Neural progenitor cell (in vitro differentiated cells): Measurements from ENCODE around the gene DENND4A. TPM values are rescaled to one million over a fixed set of nuclear protein-coding genes. Genes with fewer than 3 reads are reported as not detected.

Source experiments
- DNase-seq: peaks from one replicate; pipeline ENCODE4 v3.0.0-alpha.2; 2016; ENCODE audit warnings: low spot score
- H2AFZ ChIP-seq: fragments of 200-600 bp; sonication (generic); replicated peaks from 2 replicates; pipeline ENCODE4 v1.6.1; 2016; ENCODE audit warnings: antibody characterized with exemption
- H3F3A ChIP-seq: fragments of 200-600 bp; sonication (generic); 2 replicates; pipeline ENCODE4 v1.6.1; 2016; ENCODE audit warnings: antibody characterized with exemption, low read depth
- H3K27ac ChIP-seq: fragments of 200-600 bp; sonication (generic); 2 replicates; pipeline ENCODE4 v1.5.1; 2016; ENCODE audit warnings: mild to moderate bottlenecking
- H3K27me3 ChIP-seq: fragments of 200-600 bp; sonication (generic); 2 replicates; pipeline ENCODE4 v1.6.1; 2016; ENCODE audit warnings: mild to moderate bottlenecking, moderate library complexity
- H3K36me3 ChIP-seq: fragments of 200-600 bp; sonication (generic); 2 replicates; pipeline ENCODE4 v1.5.1; 2016
- H3K4me1 ChIP-seq: fragments of 200-600 bp; sonication (generic); 2 replicates; pipeline ENCODE4 v1.6.1; 2016; ENCODE audit warnings: mixed run types
- H3K4me2 ChIP-seq: fragments of 200-600 bp; sonication (generic); 2 replicates; pipeline ENCODE4 v1.6.1; 2016
- H3K4me3 ChIP-seq: fragments of 200-600 bp; sonication (generic); 2 replicates; pipeline ENCODE4 v1.5.1; 2016
- H3K79me2 ChIP-seq: fragments of 200-600 bp; sonication (generic); 2 replicates; pipeline ENCODE4 v1.6.1; 2016; ENCODE audit warnings: low read depth
- H3K9ac ChIP-seq: fragments of 200-600 bp; sonication (generic); 2 replicates; pipeline ENCODE4 v1.6.1; 2016
- H3K9me3 ChIP-seq: fragments of 200-600 bp; sonication (generic); 2 replicates; pipeline ENCODE4 v1.5.1; 2016; ENCODE audit warnings: low read depth
- H4K20me1 ChIP-seq: fragments of 200-600 bp; sonication (generic); 2 replicates; pipeline ENCODE4 v1.6.1; 2016; ENCODE audit warnings: low read depth
- H3K27ac Mint-ChIP-seq: 3 replicates; pipeline ENCODE4 v1.8.0; 2021; ENCODE audit warnings: mixed read lengths
- H3K27me3 Mint-ChIP-seq: 2 replicates; pipeline ENCODE4 v1.8.0; 2022; ENCODE audit warnings: low read depth, mild to moderate bottlenecking, inconsistent platforms, moderate library complexity, mixed read lengths; ENCODE audit not compliant: insufficient read depth
- H3K36me3 Mint-ChIP-seq: 3 replicates; pipeline ENCODE4 v1.8.0; 2021; ENCODE audit warnings: mixed read lengths
- H3K4me1 Mint-ChIP-seq: 3 replicates; pipeline ENCODE4 v1.8.0; 2021; ENCODE audit warnings: mixed read lengths
- H3K4me3 Mint-ChIP-seq: 3 replicates; pipeline ENCODE4 v1.8.0; 2021; ENCODE audit warnings: mild to moderate bottlenecking, moderate library complexity, mixed read lengths
- H3K9me3 Mint-ChIP-seq: 3 replicates; pipeline ENCODE4 v1.8.0; 2020; ENCODE audit warnings: mixed read lengths
- CTCF ChIP-seq: fragments of 200-600 bp; sonication (generic); IDR thresholded peaks from 2 replicates; pipeline ENCODE4 v1.5.1; 2017; ENCODE audit warnings: antibody characterized with exemption, mild to moderate bottlenecking
- EZH2 ChIP-seq: fragments of 200-600 bp; sonication (generic); IDR thresholded peaks from 2 replicates; pipeline ENCODE4 v1.6.1; 2017; ENCODE audit warnings: antibody characterized with exemption, mild to moderate bottlenecking, moderate library complexity
- EZH2phosphoT487 ChIP-seq: fragments of 200-600 bp; sonication (generic); IDR thresholded peaks from 2 replicates; pipeline ENCODE4 v1.6.1; 2017; ENCODE audit warnings: antibody characterized with exemption
- total RNA-seq: library from RNA; depleted of rRNA; stranded (reverse); fragments of >200 nt; gene quantifications from 2 replicates; pipeline ENCODE4 v1.2.3, GENCODE V29; 2015; ENCODE audit warnings: low replicate concordance

The DENND4A gene
- total RNA-seq, 1 donor from 2014 or later = 4.8 TPM

DNA sequence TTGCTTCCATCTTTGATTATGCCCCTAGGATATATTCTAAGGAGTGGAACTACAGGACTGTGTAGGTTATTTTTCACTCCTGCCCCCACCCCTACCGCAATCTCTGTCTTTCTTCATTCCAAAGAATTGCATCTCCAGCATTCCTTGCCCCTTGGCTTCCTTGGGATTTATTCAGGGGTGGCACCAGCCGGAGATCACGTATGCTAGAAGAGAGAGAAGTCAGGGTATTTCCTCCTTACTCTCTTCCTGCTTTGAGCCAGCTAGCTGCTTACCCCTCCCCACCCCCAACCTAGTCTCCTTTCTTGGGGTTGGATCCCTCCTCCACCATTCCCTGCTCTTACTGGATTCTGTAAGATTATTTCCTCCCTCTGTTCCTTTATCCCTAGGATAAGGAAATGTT is 35.0 kb upstream of the DENND4A start:
- no peaks in the 10 kb centered on the region for H3K36me3 ChIP-seq
- no peaks in the 10 kb centered on the region for H4K20me1 ChIP-seq
- no peaks in the 10 kb centered on the region for H3F3A ChIP-seq
- no peaks in the 10 kb centered on the region for H3K9me3 ChIP-seq
- no peak overlapping the region for H3K4me3 ChIP-seq
- no peaks in the 10 kb centered on the region for H3K27me3 ChIP-seq
- TF ChIP-seq EZH2phosphoT487 (no peak), CTCF (no peak)
- no peaks in the 10 kb centered on the region for H3K36me3 Mint-ChIP-seq
- H3K9ac ChIP-seq = no peak overlapping the region
- H3K4me2 ChIP-seq = no peak overlapping the region
- no peaks in the 10 kb centered on the region for H3K79me2 ChIP-seq
- peak; percentile 4 for DNase-seq
- no peaks in the 10 kb centered on the region for H3K4me1 ChIP-seq
- H3K4me1 Mint-ChIP-seq = peaks cover 5% of the 10 kb centered on the region
- H2AFZ ChIP-seq = peak overlapping the region; percentile 32
- H3K27ac ChIP-seq = no peak overlapping the region
- peaks cover 3% of the 10 kb centered on the region for H3K27me3 Mint-ChIP-seq
- no peaks in the 10 kb centered on the region for H3K9me3 Mint-ChIP-seq
- no peak overlapping the region for H3K27ac Mint-ChIP-seq
- no peak overlapping the region for H3K4me3 Mint-ChIP-seq

- H3K4me3 ChIP-seq = no peak overlapping the region
- H3K27ac ChIP-seq = no peak overlapping the region
- H3K79me2 ChIP-seq = no peaks in the 10 kb centered on the region
- no peak overlapping the region for H3K4me2 ChIP-seq
- H3K4me1 Mint-ChIP-seq = peaks cover 3% of the 10 kb centered on the region
- peaks cover 3% of the 10 kb centered on the region for H3K27me3 Mint-ChIP-seq
- no peaks in the 10 kb centered on the region for H3K9me3 ChIP-seq
- TF ChIP-seq EZH2 (no peak), CTCF (no peak), EZH2phosphoT487 (no peak)
- H3K4me3 Mint-ChIP-seq = no peak overlapping the region
- no peaks in the 10 kb centered on the region for H3K4me1 ChIP-seq
- H3K9me3 Mint-ChIP-seq = no peaks in the 10 kb centered on the region
- H2AFZ ChIP-seq = no peak overlapping the region
- H3K36me3 ChIP-seq = no peaks in the 10 kb centered on the region
- H3K36me3 Mint-ChIP-seq = no peaks in the 10 kb centered on the region
- no peak overlapping the region for H3K9ac ChIP-seq
- no peaks in the 10 kb centered on the region for H3F3A ChIP-seq
- H4K20me1 ChIP-seq = no peaks in the 10 kb centered on the region
- no peak overlapping the region for H3K27ac Mint-ChIP-seq
- H3K27me3 ChIP-seq = no peaks in the 10 kb centered on the region
- no peak for DNase-seq
Measured at GRCh38 chr15:65824941-65825544, 33.0 kb upstream of the DENND4A start.

DNA sequence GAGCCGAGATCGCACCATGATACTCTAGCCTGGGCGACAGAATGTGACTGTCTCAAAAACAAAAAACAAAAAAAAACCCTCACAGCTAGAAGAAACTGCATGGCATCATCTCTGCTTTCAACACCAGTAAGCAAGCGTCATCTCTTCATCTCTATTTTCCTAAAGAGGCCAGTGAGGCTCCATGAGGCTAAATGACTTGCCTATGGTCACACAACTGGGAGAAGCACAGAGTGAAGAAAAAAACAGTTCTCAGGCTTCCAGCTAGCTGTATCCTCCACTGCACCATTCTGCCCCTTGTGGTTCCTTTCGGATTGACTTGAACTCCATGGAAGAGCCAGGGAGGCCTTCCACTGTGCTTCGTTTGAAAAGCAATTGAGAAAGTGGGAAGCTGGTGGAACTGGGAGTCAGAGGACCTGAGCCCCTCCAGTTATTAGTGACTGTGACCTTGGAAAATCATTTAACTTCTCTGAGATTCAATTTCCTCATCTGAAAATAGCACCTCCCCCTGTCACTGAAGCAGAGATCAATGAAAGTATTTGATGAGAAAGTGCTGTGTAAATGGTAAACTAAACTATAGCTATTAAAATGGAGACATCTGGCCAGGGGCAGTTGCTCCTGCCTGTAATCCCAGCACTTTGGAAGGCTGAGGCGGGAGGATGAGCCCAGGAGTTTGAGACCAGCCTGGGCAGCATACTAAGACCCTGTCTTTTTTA is 32.1 kb upstream of the DENND4A start:
- no peaks in the 10 kb centered on the region for H3F3A ChIP-seq
- H3K9me3 Mint-ChIP-seq = no peaks in the 10 kb centered on the region
- H3K36me3 ChIP-seq = no peaks in the 10 kb centered on the region
- H3K4me3 Mint-ChIP-seq = no peak overlapping the region
- H3K9ac ChIP-seq = no peak overlapping the region
- no peak overlapping the region for H3K4me3 ChIP-seq
- peak; percentile 67 for DNase-seq
- peak overlapping the region; percentile 79 for H3K27ac Mint-ChIP-seq
- H3K9me3 ChIP-seq = no peaks in the 10 kb centered on the region
- no peaks in the 10 kb centered on the region for H4K20me1 ChIP-seq
- H3K27ac ChIP-seq = no peak overlapping the region
- H3K27me3 ChIP-seq = no peaks in the 10 kb centered on the region
- peaks cover 3% of the 10 kb centered on the region for H3K4me1 Mint-ChIP-seq
- H2AFZ ChIP-seq = no peak overlapping the region
- no peak overlapping the region for H3K4me2 ChIP-seq
- peaks cover 3% of the 10 kb centered on the region for H3K27me3 Mint-ChIP-seq
- no peak for TF ChIP-seq EZH2
- peak; percentile 62 for TF ChIP-seq CTCF
- no peak for TF ChIP-seq EZH2phosphoT487
- no peaks in the 10 kb centered on the region for H3K79me2 ChIP-seq
- no peaks in the 10 kb centered on the region for H3K4me1 ChIP-seq
- no peaks in the 10 kb centered on the region for H3K36me3 Mint-ChIP-seq
